SU-DHL-6 (cell line): ENCODE results near the gene LRRC71.

Source experiments
- H2AFZ ChIP-seq: fragments of 200-600 bp; sonication (generic); 2 replicates; pipeline ENCODE4 v1.6.1; 2014; ENCODE audit warnings: low read depth, mild to moderate bottlenecking, moderate library complexity, mixed read lengths, antibody characterized with exemption, low read length; ENCODE audit not compliant: severe bottlenecking
- H3F3A ChIP-seq: fragments of 200-600 bp; shearing (Covaris generic); 2 replicates; pipeline ENCODE4 v1.6.0; 2016; ENCODE audit warnings: antibody characterized with exemption, mild to moderate bottlenecking; ENCODE audit not compliant: insufficient read depth
- H3K27ac ChIP-seq: fragments of 200-600 bp; sonication (generic); 2 replicates; pipeline ENCODE4 v1.5.1; 2016; ENCODE audit warnings: low read depth, mild to moderate bottlenecking, low read length, moderate library complexity, mixed read lengths
- H3K27me3 ChIP-seq: fragments of 200-600 bp; sonication (generic), shearing (Covaris generic); 2 replicates; pipeline ENCODE4 v1.6.0; 2014; ENCODE audit warnings: mild to moderate bottlenecking, low read length
- H3K36me3 ChIP-seq: fragments of 200-600 bp; sonication (generic); 2 replicates; pipeline ENCODE4 v1.6.1; 2014; ENCODE audit warnings: mild to moderate bottlenecking, low read length, mixed read lengths
- H3K4me2 ChIP-seq: fragments of 300-600, 200-600 bp; shearing (Covaris generic), sonication (generic); 2 replicates; pipeline ENCODE4 v1.6.0; 2014; ENCODE audit warnings: low read length, low read depth, mild to moderate bottlenecking; ENCODE audit not compliant: poor library complexity, severe bottlenecking
- H3K4me3 ChIP-seq: fragments of 200-600 bp; sonication (generic); 2 replicates; pipeline ENCODE4 v1.5.1; 2014; ENCODE audit warnings: antibody characterized with exemption, low read length, mild to moderate bottlenecking, mixed read lengths; ENCODE audit not compliant: insufficient read depth, poor library complexity, severe bottlenecking
- H3K79me2 ChIP-seq: fragments of 200-600 bp; sonication (generic); 2 replicates; pipeline ENCODE4 v1.6.1; 2014; ENCODE audit warnings: mild to moderate bottlenecking, low read length, moderate library complexity; ENCODE audit not compliant: insufficient read depth
- H3K9ac ChIP-seq: fragments of 200-600 bp; sonication (generic); 2 replicates; pipeline ENCODE4 v1.7.0; 2014; ENCODE audit warnings: mild to moderate bottlenecking, low read length
- H3K9me2 ChIP-seq: fragments of 200-600 bp; sonication (generic); replicated peaks from 2 replicates; pipeline ENCODE4 v1.6.1; 2014; ENCODE audit warnings: low read length; ENCODE audit not compliant: insufficient read depth
- H3K9me3 ChIP-seq: fragments of 200-600 bp; sonication (generic); 2 replicates; pipeline ENCODE4 v1.6.1; 2014; ENCODE audit warnings: low read length, mixed read lengths; ENCODE audit not compliant: insufficient read depth
- H4K20me1 ChIP-seq: fragments of 200-600 bp; sonication (generic); 2 replicates; pipeline ENCODE4 v1.6.1; 2014; ENCODE audit warnings: low read depth, mild to moderate bottlenecking, antibody characterized with exemption, low read length, moderate library complexity, mixed read lengths
- EZH2phosphoT487 ChIP-seq: fragments of 200-600 bp; sonication (generic), shearing (Covaris generic); conservative IDR thresholded peaks from 2 replicates; pipeline ENCODE4 v1.6.1; 2018; ENCODE audit warnings: mild to moderate bottlenecking, antibody characterized with exemption, low read length, moderate library complexity, mixed read lengths
- TF ChIP-seq, protein P1 (sequence below): fragments of 200-600 bp; sonication (generic); IDR thresholded peaks from one replicate; pipeline ENCODE4 v1.5.1; 2017; ENCODE audit warnings: antibody characterized with exemption, mild to moderate bottlenecking, low read length, moderate library complexity; ENCODE audit not compliant: insufficient read depth, poor library complexity, severe bottlenecking

LRRC71 gene

DNA sequence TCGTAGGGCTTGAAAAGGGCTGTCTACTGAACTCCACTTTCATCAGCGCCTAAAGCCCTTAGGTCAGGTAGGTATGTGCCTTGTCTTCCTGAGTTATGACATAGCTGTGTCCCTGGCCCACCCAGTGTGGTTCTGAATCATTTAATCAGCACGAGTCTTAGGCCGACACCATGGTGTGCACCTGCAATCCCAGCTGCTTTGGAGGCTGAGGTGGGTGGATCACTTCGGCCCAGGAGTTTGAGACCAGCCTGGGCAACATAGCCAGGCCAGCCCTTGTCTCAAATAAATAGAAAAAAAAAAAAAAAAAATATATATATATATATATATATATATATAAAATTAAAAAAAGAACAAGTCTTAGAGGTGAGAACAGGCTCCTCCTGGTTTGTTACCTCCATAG is 15.8 kb downstream of the LRRC71 start:
- Histone ChIP-seq H3K27me3 (no peaks in the 10 kb centered on the region), H4K20me1 (no peaks in the 10 kb centered on the region), H3K79me2 (no peaks in the 10 kb centered on the region), H3K9me3 (no peaks in the 10 kb centered on the region), H3K9me2 (no peaks in the 10 kb centered on the region), H3F3A (no peaks in the 10 kb centered on the region), H3K4me2 (no peak overlapping the region), H3K9ac (no peak overlapping the region), H3K36me3 (no peaks in the 10 kb centered on the region), H3K27ac (no peak overlapping the region), H2AFZ (no peak overlapping the region), H3K4me3 (no peak overlapping the region)
- TF ChIP-seq, protein P1, sequence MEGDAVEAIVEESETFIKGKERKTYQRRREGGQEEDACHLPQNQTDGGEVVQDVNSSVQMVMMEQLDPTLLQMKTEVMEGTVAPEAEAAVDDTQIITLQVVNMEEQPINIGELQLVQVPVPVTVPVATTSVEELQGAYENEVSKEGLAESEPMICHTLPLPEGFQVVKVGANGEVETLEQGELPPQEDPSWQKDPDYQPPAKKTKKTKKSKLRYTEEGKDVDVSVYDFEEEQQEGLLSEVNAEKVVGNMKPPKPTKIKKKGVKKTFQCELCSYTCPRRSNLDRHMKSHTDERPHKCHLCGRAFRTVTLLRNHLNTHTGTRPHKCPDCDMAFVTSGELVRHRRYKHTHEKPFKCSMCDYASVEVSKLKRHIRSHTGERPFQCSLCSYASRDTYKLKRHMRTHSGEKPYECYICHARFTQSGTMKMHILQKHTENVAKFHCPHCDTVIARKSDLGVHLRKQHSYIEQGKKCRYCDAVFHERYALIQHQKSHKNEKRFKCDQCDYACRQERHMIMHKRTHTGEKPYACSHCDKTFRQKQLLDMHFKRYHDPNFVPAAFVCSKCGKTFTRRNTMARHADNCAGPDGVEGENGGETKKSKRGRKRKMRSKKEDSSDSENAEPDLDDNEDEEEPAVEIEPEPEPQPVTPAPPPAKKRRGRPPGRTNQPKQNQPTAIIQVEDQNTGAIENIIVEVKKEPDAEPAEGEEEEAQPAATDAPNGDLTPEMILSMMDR = no peak
- no peak for TF ChIP-seq EZH2phosphoT487

DNA sequence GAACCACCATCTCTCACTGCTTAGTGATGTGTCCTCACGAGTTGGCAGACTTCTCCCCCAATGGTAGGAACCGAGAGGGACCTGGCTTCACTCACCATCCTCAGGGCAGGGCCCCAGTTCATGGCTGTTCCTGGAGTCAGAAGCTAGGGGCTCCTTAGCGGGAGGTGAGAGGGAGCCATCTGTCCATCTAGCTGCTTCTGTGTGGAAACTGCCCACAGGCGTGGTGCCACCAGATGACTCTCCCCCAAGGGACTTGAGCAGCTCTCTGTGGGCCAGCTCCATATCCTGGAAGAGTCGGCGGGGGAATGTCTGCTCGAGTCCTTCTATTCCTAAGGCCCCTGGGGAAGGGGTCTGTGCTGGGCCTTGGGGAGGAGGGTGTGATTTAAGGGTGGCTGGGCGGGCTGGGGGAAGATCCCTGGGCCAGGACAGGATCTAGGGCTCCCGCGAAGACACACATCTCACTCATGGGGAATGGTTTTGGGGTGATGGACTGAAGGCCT is 16.3 kb downstream of the LRRC71 start:
- no peak overlapping the region for H3K9ac ChIP-seq
- no peak overlapping the region for H3K4me3 ChIP-seq
- no peak overlapping the region for H2AFZ ChIP-seq
- H3K9me3 ChIP-seq = no peaks in the 10 kb centered on the region
- H3K79me2 ChIP-seq = no peaks in the 10 kb centered on the region
- no peaks in the 10 kb centered on the region for H4K20me1 ChIP-seq
- TF ChIP-seq, protein P1 = no peak
- no peak for TF ChIP-seq EZH2phosphoT487
- no peaks in the 10 kb centered on the region for H3K9me2 ChIP-seq
- H3K27ac ChIP-seq = no peak overlapping the region
- no peak overlapping the region for H3K4me2 ChIP-seq
- no peaks in the 10 kb centered on the region for H3K36me3 ChIP-seq
- H3F3A ChIP-seq = no peaks in the 10 kb centered on the region
- H3K27me3 ChIP-seq = no peaks in the 10 kb centered on the region

DNA sequence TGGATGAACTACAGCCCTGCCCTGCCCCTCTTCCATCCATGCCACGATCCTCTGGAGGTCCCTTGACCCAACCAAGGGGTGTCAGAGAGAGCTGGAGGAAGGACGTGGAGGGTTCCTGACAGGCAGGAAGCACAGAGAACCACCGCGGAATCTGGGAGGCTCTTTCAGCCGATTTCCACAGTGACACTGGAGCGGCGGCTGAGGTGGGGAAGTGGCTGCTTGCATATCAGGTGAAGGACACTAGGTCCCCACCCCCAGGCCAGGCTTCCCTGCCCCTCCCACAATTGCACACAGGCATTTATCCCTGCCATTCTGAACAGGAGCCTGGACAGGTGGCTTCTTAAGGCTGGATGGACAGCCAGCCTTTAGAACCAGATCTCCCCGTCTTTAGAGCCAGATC is 17.5 kb downstream of the LRRC71 start:
- H3K9ac ChIP-seq = no peak overlapping the region
- H3K4me2 ChIP-seq = no peak overlapping the region
- H3K27ac ChIP-seq = no peak overlapping the region
- no peaks in the 10 kb centered on the region for H3F3A ChIP-seq
- no peak for TF ChIP-seq EZH2phosphoT487
- TF ChIP-seq, protein P1 = no peak
- H2AFZ ChIP-seq = no peak overlapping the region
- H3K79me2 ChIP-seq = no peaks in the 10 kb centered on the region
- no peaks in the 10 kb centered on the region for H3K9me3 ChIP-seq
- H3K4me3 ChIP-seq = no peak overlapping the region
- H4K20me1 ChIP-seq = no peaks in the 10 kb centered on the region
- H3K27me3 ChIP-seq = no peaks in the 10 kb centered on the region
- no peaks in the 10 kb centered on the region for H3K9me2 ChIP-seq
- no peaks in the 10 kb centered on the region for H3K36me3 ChIP-seq
